ENCODE measurements around the gene RRP7A.
"Not testable (repeated sequence)": the region's sequence is repeated elsewhere in the genome, so short reads cannot be mapped to it uniquely, and the experiment has no call there.

DNA sequence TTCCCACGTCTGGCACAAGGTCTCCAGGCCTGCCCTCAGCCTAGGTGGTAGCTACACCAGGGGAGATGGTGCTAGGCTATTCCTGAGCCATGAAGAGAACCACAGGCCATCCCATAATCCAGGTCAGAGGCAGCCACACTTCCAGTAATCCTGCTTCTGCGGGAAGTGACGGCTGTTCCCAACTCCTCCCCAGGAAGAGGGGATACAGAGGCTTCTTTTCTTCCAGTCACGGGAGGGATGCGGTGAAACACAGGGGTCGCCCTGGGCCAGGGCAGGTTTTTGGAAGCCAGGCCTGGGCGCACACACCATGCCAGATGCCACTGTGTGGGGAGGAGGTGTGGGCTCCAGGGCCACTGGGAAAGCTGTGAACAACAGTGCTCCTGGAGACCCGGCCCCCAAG is 4.3 kb downstream of the RRP7A start:
- TF ChIP-seq, protein P1, sequence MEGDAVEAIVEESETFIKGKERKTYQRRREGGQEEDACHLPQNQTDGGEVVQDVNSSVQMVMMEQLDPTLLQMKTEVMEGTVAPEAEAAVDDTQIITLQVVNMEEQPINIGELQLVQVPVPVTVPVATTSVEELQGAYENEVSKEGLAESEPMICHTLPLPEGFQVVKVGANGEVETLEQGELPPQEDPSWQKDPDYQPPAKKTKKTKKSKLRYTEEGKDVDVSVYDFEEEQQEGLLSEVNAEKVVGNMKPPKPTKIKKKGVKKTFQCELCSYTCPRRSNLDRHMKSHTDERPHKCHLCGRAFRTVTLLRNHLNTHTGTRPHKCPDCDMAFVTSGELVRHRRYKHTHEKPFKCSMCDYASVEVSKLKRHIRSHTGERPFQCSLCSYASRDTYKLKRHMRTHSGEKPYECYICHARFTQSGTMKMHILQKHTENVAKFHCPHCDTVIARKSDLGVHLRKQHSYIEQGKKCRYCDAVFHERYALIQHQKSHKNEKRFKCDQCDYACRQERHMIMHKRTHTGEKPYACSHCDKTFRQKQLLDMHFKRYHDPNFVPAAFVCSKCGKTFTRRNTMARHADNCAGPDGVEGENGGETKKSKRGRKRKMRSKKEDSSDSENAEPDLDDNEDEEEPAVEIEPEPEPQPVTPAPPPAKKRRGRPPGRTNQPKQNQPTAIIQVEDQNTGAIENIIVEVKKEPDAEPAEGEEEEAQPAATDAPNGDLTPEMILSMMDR (IDR thresholded peaks at IDR 0.05): not testable (repeated sequence)
- TF ChIP-seq POLR2A (IDR thresholded peaks at IDR 0.05): not testable (repeated sequence)

Measured in uterus (tissue), 2 donors.